GM18907 (cell line): Measurements from ENCODE around the gene CRABP2.
A peak's percentile ranks its signal among the peaks of the same experiment; 100 is the strongest.

Source experiments
- ATAC-seq: cut with Tn5 transposase; IDR thresholded peaks from one replicate; pipeline ENCODE4 v1.9.1; 2021; ENCODE audit warnings: mild to moderate bottlenecking, moderate library complexity; ENCODE audit not compliant: unreplicated experiment

CRABP2 gene

GRCh38 chr1:156742017-156742416 is 36.6 kb upstream of the CRABP2 start:
- ATAC-seq: no peak

- ATAC-seq: no peak
These were observed 36.1 kb upstream of the CRABP2 start for GRCh38 chr1:156741481-156741983.

- peak; percentile 79 for ATAC-seq
These were observed 35.5 kb upstream of the CRABP2 start, which contains the start of gene MRPL24 for GRCh38 chr1:156740741-156741480. TSS of gene MRPL24 (minus strand) at chr1:156741088. CDS start at chr1:156738704, 2,384 bp downstream.

GRCh38 chr1:156740237-156740740 is 34.9 kb upstream of the CRABP2 start:
- no peak for ATAC-seq

- ATAC-seq: no peak
These were observed 33.5 kb upstream of the CRABP2 start for GRCh38 chr1:156738916-156739315.

- no peak for ATAC-seq
These were observed 33.0 kb upstream of the CRABP2 start for GRCh38 chr1:156738407-156738806.

- ATAC-seq: no peak
These were observed 28.7 kb upstream of the CRABP2 start for GRCh38 chr1:156733989-156734584.

GRCh38 chr1:156728599-156729462 is 23.4 kb upstream of the CRABP2 start, which contains the start of gene ISG20L2:
TSS of gene ISG20L2 (minus strand) at chr1:156728766. CDS start at chr1:156727652, 1,114 bp downstream.
- peak; percentile 84 for ATAC-seq

GRCh38 chr1:156727926-156728598 is 22.7 kb upstream of the CRABP2 start, which contains the start of gene METTL25B:
TSS of gene METTL25B (plus strand) at chr1:156728469. CDS start at chr1:156729105, 636 bp downstream.
- ATAC-seq: peak; percentile 54

- no peak for ATAC-seq
These were observed 22.1 kb upstream of the CRABP2 start for GRCh38 chr1:156727492-156727891.

- ATAC-seq: no peak
These were observed 21.3 kb upstream of the CRABP2 start for GRCh38 chr1:156726549-156727226.

- ATAC-seq: peak; percentile 31
These were observed 20.4 kb upstream of the CRABP2 start for GRCh38 chr1:156725683-156726280.

GRCh38 chr1:156721535-156721934 is 16.2 kb upstream of the CRABP2 start:
- ATAC-seq: no peak

- no peak for ATAC-seq
These were observed 15.7 kb upstream of the CRABP2 start for GRCh38 chr1:156721131-156721530.

GRCh38 chr1:156717351-156717750 is 12.0 kb upstream of the CRABP2 start:
- ATAC-seq: no peak

GRCh38 chr1:156714830-156715229 is 9.4 kb upstream of the CRABP2 start:
- ATAC-seq: no peak

GRCh38 chr1:156712626-156713025 is 7.2 kb upstream of the CRABP2 start:
- ATAC-seq: no peak

GRCh38 chr1:156711011-156711817 is 5.8 kb upstream of the CRABP2 start:
- no peak for ATAC-seq
